H1 (cell line): ENCODE measurements around the gene ADAMTS3. TPM values are rescaled to one million over a fixed set of nuclear protein-coding genes. Genes with fewer than 3 reads are reported as not detected.

Source experiments
- CTCF ChIA-PET: fragments of 300-600 bp; sonication (Branson Sonifier 250); formaldehyde crosslinking; loops from one replicate; lab custom pipeline; 2021; ENCODE audit not compliant: partially characterized antibody; lab: Charles Lee
- POLR2A ChIA-PET: fragments of 300-600 bp; sonication (Branson Sonifier 250); formaldehyde crosslinking; loops from one replicate; lab custom pipeline; 2021; ENCODE audit warnings: inconsistent platforms; ENCODE audit not compliant: partially characterized antibody; lab: Charles Lee
- DNase-seq, 2 experiments: peaks; one replicate each; pipeline versions ENCODE4 v3.0.0 to v3.0.0-alpha.2; 2010 to 2022; ENCODE audit warnings: low spot score in 2 of 2, low read depth in 1 of 2, mixed read lengths in 1 of 2
- FAIRE-seq: peaks from 2 replicates; lab custom pipeline; 2011; peaks lifted over from hg19 to GRCh38; lab: Jason Lieb, UNC
- H2AFZ ChIP-seq: 2 replicates; pipeline ENCODE4 v1.8.1; 2012; ENCODE audit warnings: low read length, inconsistent platforms
- H2AK5ac ChIP-seq: 2 replicates; pipeline ENCODE4 v1.6.1; 2013; ENCODE audit warnings: low read depth, low read length
- H2BK120ac ChIP-seq: replicated peaks from 2 replicates; pipeline ENCODE3; 2013; ENCODE audit warnings: low read depth, low read length, inconsistent platforms
- H2BK12ac ChIP-seq: 2 replicates; pipeline ENCODE4 v1.6.1; 2013; ENCODE audit warnings: low read depth, low read length
- H2BK15ac ChIP-seq: 2 replicates; pipeline ENCODE4 v1.6.1; 2013; ENCODE audit warnings: low read length
- H2BK20ac ChIP-seq: 2 replicates; pipeline ENCODE4 v1.6.1; 2013; ENCODE audit warnings: low read length
- H2BK5ac ChIP-seq: 2 replicates; pipeline ENCODE4 v1.6.1; 2013; ENCODE audit warnings: low read depth, low read length
- H3K14ac ChIP-seq: 2 replicates; pipeline ENCODE4 v1.6.1; 2013; ENCODE audit warnings: inconsistent platforms; ENCODE audit not compliant: insufficient read length
- H3K18ac ChIP-seq: 2 replicates; pipeline ENCODE4 v1.6.1; 2013; ENCODE audit warnings: low read length; ENCODE audit errors: extremely low read depth
- H3K23ac ChIP-seq: 2 replicates; pipeline ENCODE4 v1.6.1; 2013; ENCODE audit warnings: inconsistent platforms; ENCODE audit not compliant: insufficient read length
- H3K23me2 ChIP-seq: 2 replicates; pipeline ENCODE4 v1.6.1; 2013; ENCODE audit warnings: low read depth, low read length
- H3K27ac ChIP-seq: 2 replicates; pipeline ENCODE4 v1.6.1; 2011; ENCODE audit warnings: low read depth, low read length, inconsistent platforms
- H3K27me3 ChIP-seq, 4 experiments: replicated peaks in 1 of 4; 1 replicate in 1 of 4; 2 replicates in 3 of 4; pipeline versions ENCODE4 v1.6.1 to v1.8.1; 2011 to 2013; ENCODE audit warnings: low read length in 3 of 4, mild to moderate bottlenecking in 3 of 4, inconsistent platforms in 2 of 4, mixed read lengths in 2 of 4, moderate library complexity in 1 of 4; ENCODE audit not compliant: control insufficient read depth in 3 of 4, insufficient read depth in 3 of 4; ENCODE audit errors: extremely low read depth in 1 of 4
- H3K36me3 ChIP-seq, 4 experiments: 2 replicates each; pipeline versions ENCODE4 v1.6.1 to v1.8.1; 2011 to 2013; ENCODE audit warnings: mild to moderate bottlenecking in 4 of 4, low read length in 3 of 4, moderate library complexity in 2 of 4, control low read depth in 1 of 4, inconsistent platforms in 1 of 4; ENCODE audit not compliant: insufficient read depth in 4 of 4, control insufficient read depth in 2 of 4
- H3K4ac ChIP-seq: replicated peaks from 2 replicates; pipeline ENCODE3; 2013; ENCODE audit warnings: low read length, low read depth, mixed read lengths, inconsistent platforms; ENCODE audit not compliant: insufficient read length
- H3K4me1 ChIP-seq, 4 experiments: replicated peaks in 1 of 4; 1 replicate in 1 of 4; 2 replicates in 3 of 4; pipeline versions ENCODE4 v1.6.1 to v1.8.1; 2011 to 2013; ENCODE audit warnings: low read length in 3 of 4, inconsistent platforms in 2 of 4, mixed read lengths in 1 of 4; ENCODE audit not compliant: insufficient read depth in 4 of 4, control insufficient read depth in 3 of 4
- H3K4me2 ChIP-seq, 2 experiments: 2 replicates each; pipeline versions ENCODE4 v1.6.1 to v1.8.1; 2011 to 2013; ENCODE audit warnings: low read depth in 2 of 2, low read length in 2 of 2, control low read depth in 1 of 2, inconsistent platforms in 1 of 2, mild to moderate bottlenecking in 1 of 2; ENCODE audit not compliant: insufficient read depth in 1 of 2
- H3K4me3 ChIP-seq, 4 experiments: fragments of 200-600, 300-600 bp in 1 of 4; sonication (generic), shearing (Covaris generic), sonication (Bioruptor Twin) in 1 of 4; 2 replicates each; pipeline versions ENCODE4 v1.5.1 to v1.8.1; 2011 to 2016; ENCODE audit warnings: low read length in 4 of 4, low read depth in 3 of 4, control low read depth in 2 of 4, inconsistent platforms in 2 of 4, mild to moderate bottlenecking in 2 of 4, mixed read lengths in 1 of 4, moderate library complexity in 1 of 4; ENCODE audit not compliant: insufficient read depth in 2 of 4; ENCODE audit errors: extremely low read depth in 1 of 4
- H3K56ac ChIP-seq: replicated peaks from 2 replicates; pipeline ENCODE3; 2013; ENCODE audit warnings: low read depth, mild to moderate bottlenecking, mixed read lengths, low read length, inconsistent platforms; ENCODE audit not compliant: insufficient read length
- H3K79me1 ChIP-seq: 2 replicates; pipeline ENCODE4 v1.6.1; 2013; ENCODE audit warnings: low read depth, low read length, control low read depth
- H3K79me2 ChIP-seq, 2 experiments: 2 replicates each; pipeline versions ENCODE4 v1.6.1 to v1.8.1; 2012 to 2013; ENCODE audit warnings: low read length in 2 of 2, mild to moderate bottlenecking in 2 of 2, inconsistent platforms in 1 of 2; ENCODE audit not compliant: insufficient read depth in 2 of 2, control insufficient read depth in 1 of 2
- H3K9ac ChIP-seq, 4 experiments: replicated peaks in 1 of 4; 1 replicate in 1 of 4; 2 replicates in 3 of 4; pipeline versions ENCODE4 v1.6.1 to v1.8.1; 2011 to 2013; ENCODE audit warnings: low read depth in 3 of 4, low read length in 3 of 4, control low read depth in 2 of 4, mild to moderate bottlenecking in 2 of 4, moderate library complexity in 2 of 4, inconsistent platforms in 1 of 4; ENCODE audit errors: extremely low read depth in 1 of 4
- H3K9me3 ChIP-seq, 2 experiments: 2 replicates each; pipeline versions ENCODE4 v1.6.1 to v1.8.1; 2012 to 2013; ENCODE audit warnings: mild to moderate bottlenecking in 2 of 2, moderate library complexity in 2 of 2, control low read depth in 1 of 2, inconsistent platforms in 1 of 2, low read depth in 1 of 2, low read length in 1 of 2, mixed read lengths in 1 of 2; ENCODE audit not compliant: insufficient read depth in 2 of 2
- H4K20me1 ChIP-seq, 2 experiments: replicated peaks in 1 of 2; 2 replicates each; pipeline versions ENCODE3 to v1.8.1; 2011 to 2013; ENCODE audit warnings: inconsistent platforms in 2 of 2, low read length in 2 of 2, mild to moderate bottlenecking in 1 of 2; ENCODE audit not compliant: insufficient read depth in 2 of 2, control insufficient read depth in 1 of 2
- H4K5ac ChIP-seq: 2 replicates; pipeline ENCODE4 v1.6.1; 2013; ENCODE audit warnings: low read length, low read depth, mixed read lengths, inconsistent platforms; ENCODE audit not compliant: insufficient read length
- H4K8ac ChIP-seq: 2 replicates; pipeline ENCODE4 v1.8.0; 2013; ENCODE audit warnings: mild to moderate bottlenecking, moderate library complexity, low read length, inconsistent platforms; ENCODE audit not compliant: insufficient read depth; ENCODE audit errors: extremely low read depth
- H4K91ac ChIP-seq: replicated peaks from 2 replicates; pipeline ENCODE3; 2013; ENCODE audit warnings: low read length, mixed read lengths, inconsistent platforms; ENCODE audit not compliant: insufficient read length
- BRCA1 ChIP-seq: IDR thresholded peaks from 2 replicates; pipeline ENCODE4 v1.6.1; 2012; ENCODE audit warnings: low read depth, low read length, improper control_type of control experiment
- CBX5 ChIP-seq: fragments of 300-800, 300-1000 bp; sonication (generic); IDR thresholded peaks from 2 replicates; pipeline ENCODE4 v1.7.1; 2016; ENCODE audit warnings: antibody characterized with exemption, low read length, low read depth
- CHD1 ChIP-seq: IDR thresholded peaks from 2 replicates; pipeline ENCODE4 v1.6.1; 2012; ENCODE audit warnings: low read depth, low read length, improper control_type of control experiment
- CTBP2 ChIP-seq: IDR thresholded peaks from 2 replicates; pipeline ENCODE4 v1.7.0; 2011; ENCODE audit warnings: borderline replicate concordance, mild to moderate bottlenecking, moderate library complexity, mixed read lengths, low read length; ENCODE audit not compliant: insufficient read depth, insufficient read length
- GTF2F1 ChIP-seq: IDR thresholded peaks from 2 replicates; pipeline ENCODE4 v1.6.1; 2012; ENCODE audit warnings: low read depth, low read length, improper control_type of control experiment, borderline replicate concordance
- KDM4A ChIP-seq: IDR thresholded peaks from one replicate; pipeline ENCODE4 v1.7.1; 2012; ENCODE audit warnings: low read depth, mild to moderate bottlenecking, moderate library complexity, low read length, inconsistent platforms; ENCODE audit not compliant: severe bottlenecking
- RNF2 ChIP-seq: fragments of 200-900, 300-1000 bp; sonication (generic); IDR thresholded peaks from 2 replicates; pipeline ENCODE4 v1.7.1; 2016; ENCODE audit warnings: borderline replicate concordance, low read depth, mild to moderate bottlenecking, antibody characterized with exemption, low read length; ENCODE audit not compliant: poor library complexity, severe bottlenecking; ENCODE audit errors: missing control alignments
- RXRA ChIP-seq: IDR thresholded peaks from 2 replicates; pipeline ENCODE4 v1.6.1; 2011; ENCODE audit warnings: low read depth, mild to moderate bottlenecking, low read length, moderate library complexity; ENCODE audit not compliant: insufficient read depth
- SUZ12 ChIP-seq: fragments of 200-600 bp; sonication (generic); IDR thresholded peaks from 2 replicates; pipeline ENCODE4 v1.6.1; 2012; ENCODE audit warnings: mild to moderate bottlenecking, inconsistent platforms, low read length, moderate library complexity, mixed read lengths
- TEAD4 ChIP-seq: IDR thresholded peaks from 2 replicates; pipeline ENCODE4 v1.6.1; 2012; ENCODE audit warnings: low read depth, low read length, inconsistent platforms, mixed read lengths
- YY1 ChIP-seq: IDR thresholded peaks from 2 replicates; pipeline ENCODE4 v1.6.1; 2011; ENCODE audit warnings: low read depth, mild to moderate bottlenecking, low read length
- WGBS, 2 experiments: shearing (Covaris generic) in 1 of 2; methylation state at CpG; one replicate each; pipeline versions ENCODE4 v1.1.6 to v1.1.7; 2013 to 2015; ENCODE audit warnings: low lambda C conversion rate in 2 of 2, mixed read lengths in 2 of 2, inconsistent platforms in 1 of 2, low coverage in 1 of 2, missing lambda C conversion rate in 1 of 2; ENCODE audit not compliant: insufficient replicate concordance in 2 of 2, insufficient coverage in 1 of 2, insufficient read length in 1 of 2; ENCODE audit errors: extremely low coverage in 1 of 2, missing lambda C conversion rate in 1 of 2; 5-methylcytosine and 5-hydroxymethylcytosine counted together
- polyA plus RNA-seq, 7 experiments: library from polyadenylated mRNA; depleted of rRNA in 3 of 7; stranded (reverse) in 5 of 7; unstranded in 2 of 7; fragments of >200 nt in 5 of 7; fragments of 200-250 nt in 2 of 7; gene quantifications; 1 replicate in 5 of 7; 2 replicates in 1 of 7; 4 replicates in 1 of 7; pipeline versions ENCODE4 v1.2.1 to v1.2.3, GENCODE V29; 2011 to 2013; ENCODE audit warnings: missing spikeins in 2 of 7, mixed read lengths in 2 of 7
- total RNA-seq: library from RNA; stranded (reverse); fragmentation: NEBNext Ultra II Directional; extraction: Animal tissue kit (Norgen Biotek cat#: 25700); gene quantifications from 2 replicates; pipeline ENCODE4 v1.2.1, GENCODE V29; 2021
- TF ChIP-seq, protein P1 (sequence below): IDR thresholded peaks from 2 replicates; pipeline ENCODE4 v1.6.1; 2012; ENCODE audit warnings: inconsistent platforms
- TF ChIP-seq, protein P2 (sequence below): IDR thresholded peaks from 2 replicates; pipeline ENCODE4 v1.6.1; 2011; ENCODE audit warnings: low read length, improper control_type of control experiment

The ADAMTS3 gene
- total and polyA plus RNA-seq, 2 of the 8 experiments (the other 6 are each of a cell fraction or from before 2014, with no cell fraction given), result 1.3 to 3.4 TPM

DNA sequence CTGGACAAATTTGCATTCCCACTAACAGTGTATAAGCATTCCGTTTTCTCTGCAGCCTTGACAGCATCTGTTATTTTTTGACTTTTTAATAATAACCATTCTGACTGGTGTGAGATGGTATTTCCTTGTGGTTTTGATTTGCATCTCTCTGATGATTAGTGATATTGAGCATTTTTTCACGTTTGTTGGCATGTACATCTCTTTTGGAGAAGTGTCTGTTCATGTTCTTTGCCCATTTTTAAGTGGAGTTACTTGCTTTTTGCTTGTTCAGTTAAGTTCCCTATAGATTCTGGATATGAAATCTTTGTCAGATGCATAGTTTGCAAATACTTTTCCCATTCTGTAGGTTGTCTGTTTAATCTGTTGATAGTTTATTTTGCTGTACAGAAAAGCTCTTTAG is 68.8 kb downstream of the ADAMTS3 start:
- Histone ChIP-seq H3K56ac (no peak overlapping the region), H4K91ac (no peak overlapping the region), H3K23ac (no peak overlapping the region), H2BK12ac (no peak overlapping the region), H2AFZ (no peak overlapping the region), H3K4me1 (no peaks in the 10 kb centered on the region), H3K4me2 (no peak overlapping the region), H4K20me1 (no peaks in the 10 kb centered on the region), H3K4ac (no peak overlapping the region), H3K9ac (no peak overlapping the region), H2BK5ac (no peak overlapping the region), H3K9me3 (no peaks in the 10 kb centered on the region), H2BK20ac (no peak overlapping the region), H2BK15ac (no peak overlapping the region), H3K79me1 (no peaks in the 10 kb centered on the region), H3K18ac (no peak overlapping the region), H3K14ac (no peak overlapping the region), H3K4me3 (no peak overlapping the region), H2AK5ac (no peak overlapping the region), H3K79me2 (no peaks in the 10 kb centered on the region), H2BK120ac (no peak overlapping the region), H3K27me3 (no peaks in the 10 kb centered on the region), H3K23me2 (no peaks in the 10 kb centered on the region), H3K36me3 (no peaks in the 10 kb centered on the region), H4K5ac (no peak overlapping the region), H4K8ac (no peak overlapping the region), H3K27ac (no peak overlapping the region)
- POLR2A ChIA-PET, result no interaction called here
- DNase-seq, result no peak
- CTCF ChIA-PET, result no interaction called here
- FAIRE-seq, result no peak
- WGBS, 2 experiments, result 87% methylated on average over 2 of the region's 2 CpGs; no CpG with 5 or more reads in 1 of the 2 experiments
- TF ChIP-seq YY1, result no peak
- TF ChIP-seq CTBP2, result no peak
- no peak for TF ChIP-seq TEAD4
- no peak for TF ChIP-seq BRCA1
- TF ChIP-seq RXRA, result no peak
- TF ChIP-seq KDM4A, result no peak
- no peak for TF ChIP-seq CHD1
- TF ChIP-seq SUZ12, result no peak
- TF ChIP-seq CBX5, result no peak
- TF ChIP-seq GTF2F1, result no peak
- TF ChIP-seq, protein P1, sequence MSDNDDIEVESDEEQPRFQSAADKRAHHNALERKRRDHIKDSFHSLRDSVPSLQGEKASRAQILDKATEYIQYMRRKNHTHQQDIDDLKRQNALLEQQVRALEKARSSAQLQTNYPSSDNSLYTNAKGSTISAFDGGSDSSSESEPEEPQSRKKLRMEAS, result no peak
- TF ChIP-seq RNF2, result no peak
- TF ChIP-seq, protein P2, sequence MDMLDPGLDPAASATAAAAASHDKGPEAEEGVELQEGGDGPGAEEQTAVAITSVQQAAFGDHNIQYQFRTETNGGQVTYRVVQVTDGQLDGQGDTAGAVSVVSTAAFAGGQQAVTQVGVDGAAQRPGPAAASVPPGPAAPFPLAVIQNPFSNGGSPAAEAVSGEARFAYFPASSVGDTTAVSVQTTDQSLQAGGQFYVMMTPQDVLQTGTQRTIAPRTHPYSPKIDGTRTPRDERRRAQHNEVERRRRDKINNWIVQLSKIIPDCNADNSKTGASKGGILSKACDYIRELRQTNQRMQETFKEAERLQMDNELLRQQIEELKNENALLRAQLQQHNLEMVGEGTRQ, result no peak
